ENCODE measurements around the gene CASP8.
"Not testable (repeated sequence)": the region's sequence is repeated elsewhere in the genome, so short reads cannot be mapped to it uniquely, and the experiment has no call there.

The CASP8 gene

DNA sequence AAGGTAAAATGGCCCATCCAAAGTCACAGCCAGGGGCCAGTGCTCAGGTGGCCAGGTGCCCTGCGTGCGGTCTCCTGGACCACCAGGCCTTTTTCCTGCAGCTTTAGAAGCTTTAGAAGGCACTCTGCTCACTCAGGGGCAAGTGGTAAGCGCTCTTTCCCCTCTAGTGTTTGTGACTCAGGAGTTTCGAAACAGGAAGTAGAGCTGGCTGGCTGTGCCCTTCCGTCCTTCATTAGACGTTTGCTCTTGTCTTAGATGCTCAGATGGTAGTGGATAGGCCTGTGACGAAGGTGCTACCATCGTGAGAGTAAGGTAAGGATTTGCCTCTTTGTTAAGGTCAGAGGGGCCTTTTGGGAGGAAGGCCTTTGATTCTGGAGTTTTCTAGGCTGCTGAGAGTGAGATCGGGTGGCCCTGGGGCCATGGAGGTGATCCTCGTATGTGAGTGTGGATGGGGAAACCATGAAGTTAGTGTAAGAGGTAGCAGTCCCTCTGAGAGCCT lies at the start of gene CASP8:
CASP8 (plus strand) TSS at position 235 of the 499 bp plus-strand sequence. CDS start 5,951 bp downstream, outside the sequence.
- DNase-seq: peak; percentile 51

GRCh38 chr2:201215963-201216362 lies 44.4 kb upstream of the CASP8 start:
- DNase-seq: no peak

GRCh38 chr2:201216918-201217317 lies 43.4 kb upstream of the CASP8 start:
- DNase-seq: no peak

- DNase-seq: no peak
Observed at GRCh38 chr2:201218780-201219179, 41.6 kb upstream of the CASP8 start.

DNA sequence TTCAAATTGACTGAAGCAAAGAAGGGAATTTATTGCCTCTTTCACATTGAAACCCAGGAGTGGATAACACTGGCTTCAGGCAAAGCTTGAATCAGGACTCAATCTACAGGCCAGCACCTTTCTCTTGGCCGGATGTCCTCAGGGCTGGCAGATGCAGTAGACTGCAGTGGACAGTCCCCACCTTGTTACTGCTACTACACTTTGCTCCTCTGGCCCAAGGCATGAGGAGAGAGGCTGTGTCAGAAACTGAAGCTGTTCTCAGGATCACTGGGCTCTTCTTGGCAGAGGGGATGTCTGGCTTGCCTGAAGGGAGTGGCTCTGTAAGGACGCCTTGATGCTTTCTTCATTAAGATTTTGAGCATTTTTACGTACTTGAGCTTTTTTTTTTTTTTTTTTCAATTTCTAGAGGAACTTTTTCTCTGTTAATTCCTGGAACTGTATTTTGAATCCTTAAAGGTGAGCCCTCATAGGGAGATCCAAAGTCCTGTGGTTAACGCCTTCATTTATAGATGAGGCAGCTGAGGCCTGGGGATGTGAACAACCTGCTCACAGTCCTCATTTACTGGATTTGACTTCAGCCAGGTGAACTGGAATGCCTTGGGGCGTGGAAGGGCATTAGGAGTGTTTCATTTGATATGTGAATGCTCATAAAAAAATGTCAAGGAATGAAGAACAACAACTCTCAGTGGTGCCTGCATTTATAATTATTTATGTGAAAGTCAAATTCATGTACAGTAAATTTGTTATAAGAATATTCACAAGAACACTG lies 40.8 kb upstream of the CASP8 start:
- DNase-seq: no peak

DNA sequence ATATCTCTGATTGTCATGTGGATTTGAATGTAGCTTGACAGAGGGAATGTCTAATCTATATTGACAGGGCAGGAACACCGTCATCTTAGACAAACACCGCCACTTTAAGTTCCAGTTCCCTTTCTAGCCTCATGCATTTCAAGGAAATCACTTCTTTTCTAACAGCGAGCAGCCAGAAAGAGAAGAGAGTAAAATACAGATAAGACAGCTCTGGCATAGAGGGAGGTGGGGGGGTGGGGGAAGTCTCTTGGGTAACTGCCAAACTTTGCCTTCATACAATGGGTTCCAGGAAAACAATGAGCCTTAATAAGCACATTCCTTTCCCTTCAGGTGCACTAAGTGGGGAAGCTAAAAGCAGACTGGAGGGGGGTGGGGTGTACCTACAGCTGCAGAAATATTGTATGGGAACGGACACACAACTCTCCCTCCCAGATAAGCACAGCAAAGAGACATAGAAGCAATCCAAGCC lies 40.2 kb upstream of the CASP8 start:
- DNase-seq: no peak

- DNase-seq: no peak
Observed at GRCh38 chr2:201223089-201224073, 37.0 kb upstream of the CASP8 start.

- no peak for DNase-seq
Observed at GRCh38 chr2:201228271-201228911, 31.9 kb upstream of the CASP8 start.

- DNase-seq: no peak
Observed at GRCh38 chr2:201228912-201229290, 31.4 kb upstream of the CASP8 start.

DNA sequence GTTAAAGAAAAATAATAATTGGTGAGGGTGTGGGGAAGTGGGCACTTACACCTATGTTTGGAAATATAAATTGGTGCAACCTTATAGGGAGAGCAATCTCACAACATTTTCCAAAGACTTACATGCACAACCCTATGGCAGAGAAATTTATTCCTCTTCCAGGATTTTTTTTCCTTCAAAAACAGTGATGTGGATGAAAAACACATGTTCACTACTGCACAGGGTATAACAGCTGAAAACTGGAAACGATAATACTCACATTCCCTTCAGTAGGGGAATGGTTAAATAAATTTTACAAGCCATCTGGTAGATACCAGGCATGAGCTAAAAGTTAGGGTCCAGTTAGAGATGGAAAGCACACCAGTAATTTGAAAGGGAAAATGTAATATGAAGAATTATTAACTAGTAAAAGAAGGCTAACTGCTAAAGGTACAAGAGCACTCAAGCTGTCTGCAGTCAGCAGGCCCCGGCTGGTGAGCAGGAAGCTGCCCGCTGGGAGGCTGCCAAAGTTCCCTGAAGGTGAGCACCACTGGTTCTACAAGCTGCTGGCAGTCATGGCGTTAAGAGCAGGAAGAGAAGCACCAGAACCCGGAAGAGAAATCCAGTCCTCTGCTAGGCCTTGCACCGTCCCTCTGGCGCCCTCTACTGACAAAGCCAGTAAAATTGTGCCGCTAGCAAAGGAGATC lies 28.4 kb upstream of the CASP8 start:
- DNase-seq: peak; percentile 78

DNA sequence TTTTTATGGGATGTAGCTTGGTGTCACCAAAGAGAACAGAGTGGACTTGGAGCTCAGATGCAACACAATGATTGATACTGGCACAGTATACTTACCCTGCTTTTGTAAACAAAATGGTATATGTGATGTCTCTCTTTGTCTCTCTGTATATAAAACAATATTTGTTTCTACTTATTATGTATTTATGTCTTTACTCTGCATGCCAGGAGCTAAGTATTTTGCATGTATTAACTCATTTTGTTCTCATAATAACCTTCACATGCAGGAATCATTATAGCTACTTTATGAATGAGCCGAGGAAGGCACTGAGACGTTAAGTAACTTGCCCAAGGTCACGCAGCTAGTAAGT lies 27.9 kb upstream of the CASP8 start:
- no peak for DNase-seq

- peak; percentile 75 for DNase-seq
Observed at GRCh38 chr2:201233192-201233811, 27.0 kb upstream of the CASP8 start.

DNA sequence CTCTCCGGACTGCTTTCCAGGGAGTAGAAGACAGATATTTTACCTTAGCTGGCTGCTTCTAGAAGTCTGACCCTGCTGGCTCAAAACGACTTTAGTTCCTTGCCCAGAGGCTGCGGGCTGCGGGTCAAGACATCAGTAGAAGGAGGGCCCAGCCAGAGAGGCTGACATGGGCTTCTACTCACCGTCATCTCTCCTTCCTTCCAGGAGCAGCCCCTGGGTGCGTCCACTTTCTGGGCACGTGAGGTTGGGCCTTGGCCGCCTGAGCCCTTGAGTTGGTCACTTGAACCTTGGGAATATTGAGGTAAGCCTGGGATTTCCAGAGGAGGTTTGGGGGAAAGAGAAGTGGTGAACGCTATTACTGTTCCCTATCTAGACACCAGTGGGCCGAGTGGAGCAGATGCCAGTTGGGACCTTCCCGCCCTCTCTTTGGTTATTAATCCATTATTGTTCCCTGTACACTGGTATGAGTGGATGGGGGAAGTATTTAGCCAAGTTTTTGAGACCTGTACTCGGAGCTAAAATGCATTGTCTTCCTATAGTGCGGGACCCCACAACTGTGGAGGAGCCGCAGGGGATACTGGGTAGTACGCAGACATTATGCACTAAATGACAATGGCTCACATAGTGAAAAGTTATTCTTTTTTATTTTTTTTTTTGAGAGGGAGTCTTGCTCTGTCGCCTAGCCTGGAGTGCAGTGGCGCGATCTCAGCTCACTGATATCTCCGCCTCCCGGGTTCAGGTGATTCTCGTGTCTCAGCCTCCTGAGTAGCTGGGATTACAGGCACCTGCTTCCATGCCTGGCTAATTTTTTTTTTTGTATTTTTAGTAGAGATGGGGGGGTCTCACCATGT lies 26.3 kb upstream of the CASP8 start:
- no peak for DNase-seq

- no peak for DNase-seq
Observed at GRCh38 chr2:201234663-201235135, 25.6 kb upstream of the CASP8 start.

GRCh38 chr2:201235860-201236811 lies 24.2 kb upstream of the CASP8 start:
- DNase-seq: no peak

- no peak for DNase-seq
Observed at GRCh38 chr2:201237486-201238123, 22.7 kb upstream of the CASP8 start.

- not testable (repeated sequence) for DNase-seq
Observed at GRCh38 chr2:201239167-201239935, 21.0 kb upstream of the CASP8 start.

- DNase-seq: no peak
Observed at GRCh38 chr2:201242571-201243277, 17.6 kb upstream of the CASP8 start.
